ENCODE measurements around the gene NHP2.

The NHP2 gene

DNA sequence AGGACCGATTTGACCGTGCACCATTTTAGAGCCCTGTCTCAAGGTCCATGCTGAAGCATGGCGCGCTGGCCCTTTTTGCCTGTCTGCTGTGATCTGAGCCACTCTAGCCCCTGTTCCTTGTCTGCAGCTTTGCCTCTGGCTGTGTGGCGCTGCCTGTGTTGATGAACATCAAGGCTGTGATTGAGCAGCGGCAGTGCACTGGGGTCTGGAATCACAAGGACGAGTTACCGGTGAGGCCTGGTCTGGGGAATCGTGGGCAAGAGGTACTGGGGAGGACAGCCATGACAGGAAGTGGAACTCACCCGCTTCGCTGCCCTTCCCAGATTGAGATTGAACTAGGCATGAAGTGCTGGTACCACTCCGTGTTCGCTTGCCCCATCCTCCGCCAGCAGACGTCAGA is 6.3 kb downstream of the NHP2 start:
- Histone ChIP-seq H3K18ac (ENCODE audit: low read length) (no peak overlapping the region), H4K91ac (ENCODE audit: low read depth, low read length, poor library complexity) (no peak overlapping the region), H3K14ac (ENCODE audit: low read length) (no peak overlapping the region), H3K4me2 (ENCODE audit: insufficient read depth, low read length, poor library complexity, severe bottlenecking) (no peak overlapping the region), H3K79me1 (ENCODE audit: low read depth, low read length) (peaks cover 5% of the 10 kb centered on the region), H2AFZ (ENCODE audit: low read length) (no peak overlapping the region), H2BK120ac (ENCODE audit: low read depth, low read length) (no peak overlapping the region), H3K9me3 (replicated peaks in 1 of 2; ENCODE audit: control insufficient read depth in 2 of 2, insufficient read depth in 1 of 2, low read depth in 1 of 2, low read length in 2 of 2) (no peaks in the 10 kb centered on the region), H3K4me3 (ENCODE audit: low read length in 2 of 2) (no peak overlapping the region), H3K27me3 (ENCODE audit: control insufficient read depth in 3 of 3, insufficient read depth in 3 of 3, low read depth in 1 of 3, low read length in 3 of 3) (no peaks in the 10 kb centered on the region), H2BK15ac (ENCODE audit: low read length) (no peak overlapping the region), H3K4me1 (ENCODE audit: control insufficient read depth in 2 of 2, insufficient read depth in 1 of 2, low read depth in 1 of 2, low read length in 2 of 2) (no peaks in the 10 kb centered on the region), H3K36me3 (replicated peaks in 1 of 2; ENCODE audit: control insufficient read depth in 2 of 2, insufficient read depth in 2 of 2, low read length in 2 of 2) (peaks cover 75 to 97% of the 10 kb centered on the region in 2 donors), H4K8ac (ENCODE audit: low read depth, low read length) (no peak overlapping the region), H3K4ac (ENCODE audit: low read length) (no peak overlapping the region), H2BK12ac (ENCODE audit: low read length) (no peak overlapping the region), H2BK5ac (ENCODE audit: low read length) (no peak overlapping the region), H2AK5ac (ENCODE audit: low read depth, low read length) (no peak overlapping the region), H3K27ac (replicated peaks; ENCODE audit: low read length) (no peak overlapping the region), H3K23ac (ENCODE audit: low read depth, low read length, poor library complexity) (no peak overlapping the region), H3K9ac (ENCODE audit: low read depth, low read length, poor library complexity) (peak overlapping the region; percentile 53)
- WGBS, 2 donors (ENCODE audit: extremely low coverage in 2 of 2, insufficient read length in 2 of 2, insufficient replicate concordance in 1 of 2): no CpG with 5 or more reads among the region's 15 CpGs
- no peak for DNase-seq (ENCODE audit: low spot score)

- H2BK5ac ChIP-seq (ENCODE audit: low read length): no peak overlapping the region
- H3K27ac ChIP-seq (replicated peaks; ENCODE audit: low read length): no peak overlapping the region
- H2BK120ac ChIP-seq (ENCODE audit: low read depth, low read length): no peak overlapping the region
- H3K23ac ChIP-seq (ENCODE audit: low read depth, low read length, poor library complexity): peak overlapping the region; percentile 8
- H3K14ac ChIP-seq (ENCODE audit: low read length): no peak overlapping the region
- peaks cover 5% of the 10 kb centered on the region for H3K79me1 ChIP-seq (ENCODE audit: low read depth, low read length)
- no peak overlapping the region for H3K9ac ChIP-seq (ENCODE audit: low read depth, low read length, poor library complexity)
- no peak overlapping the region for H3K4me3 ChIP-seq (ENCODE audit: low read length in 2 of 2)
- DNase-seq (ENCODE audit: low spot score): peak; percentile 31
- no peak overlapping the region for H2AK5ac ChIP-seq (ENCODE audit: low read depth, low read length)
- H3K4me1 ChIP-seq (ENCODE audit: control insufficient read depth in 2 of 2, insufficient read depth in 1 of 2, low read depth in 1 of 2, low read length in 2 of 2): no peaks in the 10 kb centered on the region
- no peaks in the 10 kb centered on the region for H3K27me3 ChIP-seq (ENCODE audit: control insufficient read depth in 3 of 3, insufficient read depth in 3 of 3, low read depth in 1 of 3, low read length in 3 of 3)
- H3K36me3 ChIP-seq (replicated peaks in 1 of 2; ENCODE audit: control insufficient read depth in 2 of 2, insufficient read depth in 2 of 2, low read length in 2 of 2): peaks cover 65 to 98% of the 10 kb centered on the region in 2 donors
- no peak overlapping the region for H2BK12ac ChIP-seq (ENCODE audit: low read length)
- H2BK15ac ChIP-seq (ENCODE audit: low read length): no peak overlapping the region
- no peaks in the 10 kb centered on the region for H3K9me3 ChIP-seq (replicated peaks in 1 of 2; ENCODE audit: control insufficient read depth in 2 of 2, insufficient read depth in 1 of 2, low read depth in 1 of 2, low read length in 2 of 2)
- H3K18ac ChIP-seq (ENCODE audit: low read length): no peak overlapping the region
- no peak overlapping the region for H3K4me2 ChIP-seq (ENCODE audit: insufficient read depth, low read length, poor library complexity, severe bottlenecking)
- H4K8ac ChIP-seq (ENCODE audit: low read depth, low read length): no peak overlapping the region
- no peak overlapping the region for H4K91ac ChIP-seq (ENCODE audit: low read depth, low read length, poor library complexity)
- H2AFZ ChIP-seq (ENCODE audit: low read length): no peak overlapping the region
- H3K4ac ChIP-seq (ENCODE audit: low read length): no peak overlapping the region
- no CpG with 5 or more reads among the region's 14 CpGs for WGBS, 2 donors (ENCODE audit: extremely low coverage in 2 of 2, insufficient read length in 2 of 2, insufficient replicate concordance in 1 of 2)
Observed at GRCh38 chr5:178145965-178146820, 7.5 kb downstream of the NHP2 start.

- H3K4me2 ChIP-seq (ENCODE audit: insufficient read depth, low read length, poor library complexity, severe bottlenecking): no peak overlapping the region
- no peak for DNase-seq (ENCODE audit: low spot score)
- no peak overlapping the region for H4K91ac ChIP-seq (ENCODE audit: low read depth, low read length, poor library complexity)
- H3K4ac ChIP-seq (ENCODE audit: low read length): no peak overlapping the region
- H4K8ac ChIP-seq (ENCODE audit: low read depth, low read length): no peak overlapping the region
- H3K79me1 ChIP-seq (ENCODE audit: low read depth, low read length): peaks cover 5% of the 10 kb centered on the region
- H2AFZ ChIP-seq (ENCODE audit: low read length): no peak overlapping the region
- no peak overlapping the region for H3K27ac ChIP-seq (replicated peaks; ENCODE audit: low read length)
- H2BK5ac ChIP-seq (ENCODE audit: low read length): peak overlapping the region; percentile 48
- no peak overlapping the region for H2AK5ac ChIP-seq (ENCODE audit: low read depth, low read length)
- no peaks in the 10 kb centered on the region for H3K9me3 ChIP-seq (replicated peaks in 1 of 2; ENCODE audit: control insufficient read depth in 2 of 2, insufficient read depth in 1 of 2, low read depth in 1 of 2, low read length in 2 of 2)
- peak overlapping the region; percentile 18 for H3K9ac ChIP-seq (ENCODE audit: low read depth, low read length, poor library complexity)
- H3K4me1 ChIP-seq (ENCODE audit: control insufficient read depth in 2 of 2, insufficient read depth in 1 of 2, low read depth in 1 of 2, low read length in 2 of 2): no peaks in the 10 kb centered on the region
- H3K23ac ChIP-seq (ENCODE audit: low read depth, low read length, poor library complexity): peak overlapping the region; percentile 43
- H2BK12ac ChIP-seq (ENCODE audit: low read length): no peak overlapping the region
- H3K18ac ChIP-seq (ENCODE audit: low read length): no peak overlapping the region
- no CpG with 5 or more reads among the region's 10 CpGs for WGBS, 2 donors (ENCODE audit: extremely low coverage in 2 of 2, insufficient read length in 2 of 2, insufficient replicate concordance in 1 of 2)
- H3K14ac ChIP-seq (ENCODE audit: low read length): no peak overlapping the region
- H3K27me3 ChIP-seq (ENCODE audit: control insufficient read depth in 3 of 3, insufficient read depth in 3 of 3, low read depth in 1 of 3, low read length in 3 of 3): no peaks in the 10 kb centered on the region
- H3K4me3 ChIP-seq (ENCODE audit: low read length in 2 of 2): no peak overlapping the region
- peaks cover 46 to 94% of the 10 kb centered on the region in 2 donors for H3K36me3 ChIP-seq (replicated peaks in 1 of 2; ENCODE audit: control insufficient read depth in 2 of 2, insufficient read depth in 2 of 2, low read length in 2 of 2)
- H2BK15ac ChIP-seq (ENCODE audit: low read length): no peak overlapping the region
- H2BK120ac ChIP-seq (ENCODE audit: low read depth, low read length): no peak overlapping the region
Observed at GRCh38 chr5:178143901-178144300, 9.8 kb downstream of the NHP2 start.

DNA sequence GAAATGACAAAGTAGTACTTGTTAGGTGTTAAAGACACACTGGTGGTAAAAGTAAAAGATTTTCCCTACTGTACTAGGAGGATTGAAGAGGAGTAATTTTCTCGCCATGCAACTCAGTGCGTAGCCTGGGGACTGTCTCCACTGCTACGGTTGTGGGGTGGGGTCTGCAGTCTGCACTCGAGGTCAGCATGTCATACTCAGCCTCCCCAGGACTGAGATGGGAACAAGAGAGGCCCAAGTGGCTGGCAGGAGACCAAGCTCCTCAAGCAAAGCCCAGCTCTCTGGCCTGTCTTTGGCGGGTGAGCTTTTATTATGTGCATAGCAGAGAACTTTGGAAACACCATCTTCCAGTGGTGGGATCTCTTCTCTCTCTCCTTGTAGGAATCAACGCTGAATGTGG is 10.4 kb downstream of the NHP2 start:
- Histone ChIP-seq H3K4ac (ENCODE audit: low read length) (no peak overlapping the region), H4K91ac (ENCODE audit: low read depth, low read length, poor library complexity) (no peak overlapping the region), H3K4me1 (ENCODE audit: control insufficient read depth in 2 of 2, insufficient read depth in 1 of 2, low read depth in 1 of 2, low read length in 2 of 2) (no peaks in the 10 kb centered on the region), H3K4me2 (ENCODE audit: insufficient read depth, low read length, poor library complexity, severe bottlenecking) (no peak overlapping the region), H3K4me3 (ENCODE audit: low read length in 2 of 2) (no peak overlapping the region), H2BK12ac (ENCODE audit: low read length) (no peak overlapping the region), H3K14ac (ENCODE audit: low read length) (no peak overlapping the region), H4K8ac (ENCODE audit: low read depth, low read length) (no peak overlapping the region), H2BK5ac (ENCODE audit: low read length) (peak overlapping the region; percentile 48), H3K27ac (replicated peaks; ENCODE audit: low read length) (no peak overlapping the region), H3K79me1 (ENCODE audit: low read depth, low read length) (peaks cover 5% of the 10 kb centered on the region), H3K9me3 (replicated peaks in 1 of 2; ENCODE audit: control insufficient read depth in 2 of 2, insufficient read depth in 1 of 2, low read depth in 1 of 2, low read length in 2 of 2) (no peaks in the 10 kb centered on the region), H2AFZ (ENCODE audit: low read length) (no peak overlapping the region), H3K23ac (ENCODE audit: low read depth, low read length, poor library complexity) (no peak overlapping the region), H2BK15ac (ENCODE audit: low read length) (no peak overlapping the region), H3K27me3 (ENCODE audit: control insufficient read depth in 3 of 3, insufficient read depth in 3 of 3, low read depth in 1 of 3, low read length in 3 of 3) (no peaks in the 10 kb centered on the region), H2AK5ac (ENCODE audit: low read depth, low read length) (no peak overlapping the region), H3K18ac (ENCODE audit: low read length) (no peak overlapping the region), H3K36me3 (replicated peaks in 1 of 2; ENCODE audit: control insufficient read depth in 2 of 2, insufficient read depth in 2 of 2, low read length in 2 of 2) (peaks cover 40 to 94% of the 10 kb centered on the region in 2 donors), H3K9ac (ENCODE audit: low read depth, low read length, poor library complexity) (no peak overlapping the region), H2BK120ac (ENCODE audit: low read depth, low read length) (no peak overlapping the region)
- WGBS, 2 donors (ENCODE audit: extremely low coverage in 2 of 2, insufficient read length in 2 of 2, insufficient replicate concordance in 1 of 2): no CpG with 5 or more reads among the region's 6 CpGs
- no peak for DNase-seq (ENCODE audit: low spot score)
